Epithelial cell of alveolus of lung (primary cell): ENCODE results near the gene XXYLT1. TPM values are rescaled to one million over a fixed set of nuclear protein-coding genes. Genes with fewer than 3 reads are reported as not detected.

Experiments used
- total RNA-seq: library from RNA; depleted of rRNA; stranded (reverse); fragments of >200 nt; gene quantifications from 2 replicates; pipeline ENCODE4 v1.2.1, GENCODE V29; 2015

XXYLT1 gene
- total RNA-seq, result 30.2 and 37.1 TPM in 2 replicates

GRCh38 chr3:195270817-195271409 lies at the start of gene XXYLT1:
Gene XXYLT1, minus strand, starts transcription at chr3:195271159. Its CDS starts 101 bp downstream, at chr3:195271058.

Other genes with a start within 250 kb of the XXYLT1 start
- gene ACAP2, start 171.9 kb upstream of the XXYLT1 start, total RNA-seq, result 24.8 and 42.4 TPM in 2 replicates